Adrenal gland (tissue), 12 donors: Measurements from ENCODE around the gene PKD1. TPM values are rescaled to one million over a fixed set of nuclear protein-coding genes. Genes with fewer than 3 reads are reported as not detected.

ENCODE experiments used
- DNase-seq, 7 donors: peaks; one replicate each; pipeline ENCODE4 v3.0.0-alpha.2; 2019 to 2020
- H3K27ac ChIP-seq, 5 donors: fragments of 200-600 bp; sonication (generic) in 4 of 5; 1 replicate in 3 of 5; 2 replicates in 2 of 5; pipeline versions ENCODE4 v1.5.1 to v1.8.0; 2016 to 2020; ENCODE audit warnings: mild to moderate bottlenecking in 1 of 5
- H3K27me3 ChIP-seq: fragments of 200-600 bp; 2 replicates; pipeline ENCODE4 v1.8.0; 2021
- H3K36me3 ChIP-seq, 2 donors: fragments of 200-600 bp; replicated peaks in 1 of 2; 1 replicate in 1 of 2; 2 replicates in 1 of 2; pipeline versions ENCODE4 v1.5.1 to v1.8.0; 2018 to 2022
- H3K4me1 ChIP-seq, 2 donors: fragments of 200-600 bp; replicated peaks in 1 of 2; 1 replicate in 1 of 2; 2 replicates in 1 of 2; pipeline versions ENCODE4 v1.5.1 to v1.8.0; 2018 to 2021
- H3K4me3 ChIP-seq, 4 donors: fragments of 200-600 bp; sonication (generic) in 3 of 4; one replicate each; pipeline ENCODE4 v1.5.1; 2016 to 2018
- H3K9me3 ChIP-seq, 3 donors: fragments of 200-600 bp; sonication (generic) in 1 of 3; replicated peaks in 1 of 3; 1 replicate in 2 of 3; 2 replicates in 1 of 3; pipeline versions ENCODE4 v1.5.1 to v1.8.0; 2016 to 2021
- CTCF ChIP-seq, 6 experiments: fragments of 450-650 bp in 4 of 6; fragments of 200-600 bp in 2 of 6; sonication (generic) in 1 of 6; IDR thresholded peaks; 1 replicate in 5 of 6; 2 replicates in 1 of 6; pipeline versions ENCODE4 v1.5.1 to v1.8.0; 2016 to 2021; ENCODE audit warnings: antibody characterized with exemption in 6 of 6, mild to moderate bottlenecking in 2 of 6, moderate library complexity in 1 of 6
- POLR2A ChIP-seq, 2 donors: fragments of 450-650 bp; IDR thresholded peaks; one replicate each; pipeline ENCODE4 v1.6.1; 2017; ENCODE audit warnings: antibody characterized with exemption in 2 of 2, mild to moderate bottlenecking in 2 of 2, moderate library complexity in 1 of 2
- WGBS, 4 donors: extraction: QIAGEN DNeasy Blood & Tissue Kit in 2 of 4; methylation state at CpG; one replicate each; pipeline versions ENCODE4 v1.1.5 to v1.1.7; 2013 to 2017; 5-methylcytosine and 5-hydroxymethylcytosine counted together
- intact Hi-C, 2 donors: fragments of 100-400 bp; cut with DNase I; formaldehyde crosslinking; loops; one replicate each; pipeline versions ENCODE4 v1.14.1 to v1.15.0; 2022 to 2023
- polyA plus RNA-seq, 3 donors: library from polyadenylated mRNA; stranded (reverse); fragments of 200-250 nt in 2 of 3; fragments of 350-450 nt in 1 of 3; fragmentation: Illumina TruSeq in 1 of 3; extraction: RNeasy Lipid Tissue Mini Kit (QIAGEN cat#74804) in 1 of 3; gene quantifications; one replicate each; pipeline ENCODE4 v1.2.3, GENCODE V29; 2013 to 2014
- total RNA-seq, 9 donors: library from RNA; depleted of rRNA in 4 of 9; stranded (reverse); fragments of >200 nt in 4 of 9; fragments of 120-200 nt in 1 of 9; fragmentation: NEBNext Ultra II Directional in 1 of 9; extraction: Animal tissue kit (Norgen Biotek cat#: 25700) in 1 of 9; gene quantifications; one replicate each; pipeline versions ENCODE4 v1.1.0 to v1.2.4, GENCODE V29; 2013 to 2023
- donor health status: healthy with polysubstance abuse.
- donor health status: Bipolar disorder and iron deficiency.
- donor health status: DM: yes; HTN: yes; CAD: no.
- donor health status: DM: no; HTN: no; CAD: no.
- donor health status: DM: no; HTN: no; CAD: no.
- donor health status: DM: yes; HTN: yes; CAD: no.

PKD1 gene
- total and polyA plus RNA-seq, 12 donors: 9.2 to 359 (median 102) TPM

GRCh38 chr16:2179107-2179501, 43.4 kb upstream of the PKD1 start:
- Histone ChIP-seq H3K4me1 (peaks cover 0 to 6% of the 10 kb centered on the region in 2 donors), H3K27me3 (no peaks in the 10 kb centered on the region), H3K9me3 (no peaks in the 10 kb centered on the region), H3K4me3 (no peak overlapping the region), H3K36me3 (peaks cover 0 to 34% of the 10 kb centered on the region in 2 donors), H3K27ac (no peak overlapping the region)
- WGBS, 4 donors: 43 to 87% (median 58%) methylated on average over 12 to 50 of the region's 50 CpGs
- DNase-seq: no peak
- TF ChIP-seq CTCF (IDR thresholded peaks at IDR 0.05): no peak
- TF ChIP-seq POLR2A (IDR thresholded peaks at IDR 0.05): no peak
- intact Hi-C loops: no loop called here

GRCh38 chr16:2178321-2179106, 42.8 kb upstream of the PKD1 start:
- H3K4me3 ChIP-seq: no peak overlapping the region
- no peak overlapping the region for H3K27ac ChIP-seq
- TF ChIP-seq CTCF (IDR thresholded peaks at IDR 0.05) (no peak), POLR2A (IDR thresholded peaks at IDR 0.05) (no peak)
- intact Hi-C loops: no loop called here
- H3K27me3 ChIP-seq: no peaks in the 10 kb centered on the region
- H3K4me1 ChIP-seq: peaks cover 0 to 6% of the 10 kb centered on the region in 2 donors
- H3K9me3 ChIP-seq: no peaks in the 10 kb centered on the region
- H3K36me3 ChIP-seq: peaks cover 0 to 40% of the 10 kb centered on the region in 2 donors
- WGBS, 4 donors: 34 to 95% (median 38%) methylated on average over 7 to 104 of the region's 106 CpGs; no CpG with 5 or more reads in 1 of the 4 donors
- DNase-seq: no peak

GRCh38 chr16:2177561-2177960, 41.9 kb upstream of the PKD1 start:
- no peak for TF ChIP-seq CTCF (IDR thresholded peaks at IDR 0.05)
- TF ChIP-seq POLR2A (IDR thresholded peaks at IDR 0.05): no peak
- intact Hi-C loops: no loop called here

GRCh38 chr16:2177101-2177500, 41.4 kb upstream of the PKD1 start:
- TF ChIP-seq POLR2A (IDR thresholded peaks at IDR 0.05) (no peak), CTCF (IDR thresholded peaks at IDR 0.05) (no peak)
- 92 to 96% (median 94%) methylated on average over 18 of the region's 18 CpGs for WGBS, 4 donors
- H3K36me3 ChIP-seq: peaks cover 0 to 52% of the 10 kb centered on the region in 2 donors
- no peak for DNase-seq
- no peak overlapping the region for H3K4me3 ChIP-seq
- H3K27ac ChIP-seq: no peak overlapping the region
- intact Hi-C loops: no loop called here
- H3K4me1 ChIP-seq: peaks cover 0 to 6% of the 10 kb centered on the region in 2 donors
- H3K27me3 ChIP-seq: no peaks in the 10 kb centered on the region
- H3K9me3 ChIP-seq: no peaks in the 10 kb centered on the region

More at GRCh38 chr16:2177561-2177960, 41.9 kb upstream of the PKD1 start:
- 93 to 96% (median 94%) methylated on average over 16 to 20 of the region's 20 CpGs for WGBS, 4 donors
- no peak overlapping the region for H3K4me3 ChIP-seq
- no peak overlapping the region for H3K27ac ChIP-seq
- H3K27me3 ChIP-seq: no peaks in the 10 kb centered on the region
- no peaks in the 10 kb centered on the region for H3K9me3 ChIP-seq
- no peak for DNase-seq
- peaks cover 0 to 47% of the 10 kb centered on the region in 2 donors for H3K36me3 ChIP-seq
- peaks cover 0 to 6% of the 10 kb centered on the region in 2 donors for H3K4me1 ChIP-seq
